Esophagus squamous epithelium (tissue), 5 donors: ENCODE results near the gene RNF34. TPM values are rescaled to one million over a fixed set of nuclear protein-coding genes. Genes with fewer than 3 reads are reported as not detected.

ENCODE experiments used
- DNase-seq: peaks from one replicate; lab custom pipeline; 2025; lab: John Stamatoyannopoulos, UW
- H3K27ac ChIP-seq, 4 donors: fragments of 200-600 bp; sonication (generic); one replicate each; pipeline ENCODE4 v1.5.1; 2016 to 2019; ENCODE audit warnings: mild to moderate bottlenecking in 1 of 4
- H3K27me3 ChIP-seq, 4 donors: fragments of 200-600 bp; sonication (generic); 1 replicate in 3 of 4; 2 replicates in 1 of 4; pipeline versions ENCODE4 v1.5.1 to v1.6.0; 2017 to 2021; ENCODE audit warnings: antibody characterized with exemption in 1 of 4
- H3K36me3 ChIP-seq, 3 donors: fragments of 200-600 bp; sonication (generic); one replicate each; pipeline ENCODE4 v1.5.1; 2016 to 2019
- H3K4me1 ChIP-seq, 3 donors: fragments of 200-600 bp; sonication (generic); one replicate each; pipeline ENCODE4 v1.5.1; 2017 to 2019
- H3K4me3 ChIP-seq, 4 donors: fragments of 200-600 bp; sonication (generic); 1 replicate in 3 of 4; 2 replicates in 1 of 4; pipeline ENCODE4 v1.5.1; 2016 to 2019; ENCODE audit warnings: mild to moderate bottlenecking in 2 of 4, moderate library complexity in 1 of 4
- H3K9me3 ChIP-seq, 3 donors: fragments of 200-600 bp; sonication (generic); one replicate each; pipeline ENCODE4 v1.5.1; 2016 to 2019
- CTCF ChIP-seq, 6 experiments: fragments of 450-650 bp in 4 of 6; fragments of 200-600 bp in 2 of 6; sonication (generic) in 2 of 6; IDR thresholded peaks; one replicate each; pipeline ENCODE4 v1.5.1; 2016 to 2019; ENCODE audit warnings: antibody characterized with exemption in 6 of 6, mild to moderate bottlenecking in 4 of 6, moderate library complexity in 4 of 6
- POLR2A ChIP-seq, 4 donors: fragments of 450-650 bp; IDR thresholded peaks; one replicate each; pipeline ENCODE4 v1.6.1; 2017; ENCODE audit warnings: antibody characterized with exemption in 4 of 4, mild to moderate bottlenecking in 4 of 4, moderate library complexity in 3 of 4
- WGBS, 2 donors: methylation state at CpG; one replicate each; pipeline ENCODE4 v1.1.5; 2018; 5-methylcytosine and 5-hydroxymethylcytosine counted together
- intact Hi-C: fragments of 100-400 bp; cut with DNase I; formaldehyde crosslinking; loops from one replicate; pipeline ENCODE4 v1.15.0; 2022
- total RNA-seq, 4 donors: library from RNA; depleted of rRNA; stranded (reverse); fragments of >200 nt; gene quantifications; one replicate each; pipeline ENCODE4 v1.1.0, GENCODE V29; 2016
- donor health status: DM: yes; HTN: yes; CAD: no.

Gene RNF34
- total RNA-seq, 4 donors from 2014 or later = 16.4 to 39.3 (median 31.3) TPM

GRCh38 chr12:121391619-121392324 lies 8.1 kb upstream of the RNF34 start:
- Histone ChIP-seq H3K36me3 (no peaks in the 10 kb centered on the region), H3K27ac (peak overlapping the region in 2 of 4 donors; percentile 15 to 21), H3K9me3 (no peaks in the 10 kb centered on the region), H3K4me1 (no peaks in the 10 kb centered on the region), H3K27me3 (no peaks in the 10 kb centered on the region), H3K4me3 (peak overlapping the region in 2 of 4 donors; percentile 4 to 53)
- intact Hi-C loops = no loop called here
- no peak for DNase-seq
- 47 to 56% methylated on average over 6 to 9 of the region's 10 CpGs for WGBS, 2 donors
- TF ChIP-seq POLR2A (IDR thresholded peaks at IDR 0.05) (no peak), CTCF (IDR thresholded peaks at IDR 0.05) (no peak)

GRCh38 chr12:121392325-121392716 lies 7.6 kb upstream of the RNF34 start:
- WGBS, 2 donors = 87 to 88% methylated on average over 3 of the region's 3 CpGs
- H3K36me3 ChIP-seq = no peaks in the 10 kb centered on the region
- no peak overlapping the region for H3K27ac ChIP-seq
- no peak for DNase-seq
- H3K4me3 ChIP-seq = no peak overlapping the region
- no peaks in the 10 kb centered on the region for H3K4me1 ChIP-seq
- TF ChIP-seq POLR2A (IDR thresholded peaks at IDR 0.05) = no peak
- H3K9me3 ChIP-seq = no peaks in the 10 kb centered on the region
- intact Hi-C loops = no loop called here
- no peaks in the 10 kb centered on the region for H3K27me3 ChIP-seq

- no peaks in the 10 kb centered on the region for H3K36me3 ChIP-seq
- no peak overlapping the region for H3K4me3 ChIP-seq
- H3K27me3 ChIP-seq = no peaks in the 10 kb centered on the region
- no peak for DNase-seq
- no peak for TF ChIP-seq CTCF (IDR thresholded peaks at IDR 0.05)
- no peak for TF ChIP-seq POLR2A (IDR thresholded peaks at IDR 0.05)
- 94 to 97% methylated on average over 14 of the region's 14 CpGs for WGBS, 2 donors
- no peak overlapping the region for H3K27ac ChIP-seq
- intact Hi-C loops = no loop called here
- H3K9me3 ChIP-seq = no peaks in the 10 kb centered on the region
- H3K4me1 ChIP-seq = peaks cover 4 to 31% (median 19%) of the 10 kb centered on the region in 3 donors
These were observed 2.4 kb upstream of the RNF34 start for GRCh38 chr12:121397521-121397920.

- Histone ChIP-seq H3K4me3 (no peak overlapping the region), H3K4me1 (peaks cover 4 to 35% (median 22%) of the 10 kb centered on the region in 3 donors), H3K36me3 (peaks cover 0 to 5% (median 0%) of the 10 kb centered on the region in 3 donors), H3K27me3 (no peaks in the 10 kb centered on the region), H3K9me3 (no peaks in the 10 kb centered on the region), H3K27ac (no peak overlapping the region)
- no peak for DNase-seq
- 93 to 96% methylated on average over 5 of the region's 5 CpGs for WGBS, 2 donors
- intact Hi-C loops = no loop called here
- TF ChIP-seq POLR2A (IDR thresholded peaks at IDR 0.05) = no peak
- TF ChIP-seq CTCF (IDR thresholded peaks at IDR 0.05) = no peak
These were observed 1.6 kb upstream of the RNF34 start for GRCh38 chr12:121398355-121398754.

- TF ChIP-seq CTCF (IDR thresholded peaks at IDR 0.05) (no peak), POLR2A (IDR thresholded peaks at IDR 0.05) (no peak)
- DNase-seq = no peak
- Histone ChIP-seq H3K27me3 (no peaks in the 10 kb centered on the region), H3K9me3 (no peaks in the 10 kb centered on the region), H3K36me3 (peaks cover 0 to 26% (median 0%) of the 10 kb centered on the region in 3 donors), H3K27ac (peak overlapping the region; percentile 89 to 99 (median 95)), H3K4me1 (peaks cover 4 to 35% (median 22%) of the 10 kb centered on the region in 3 donors), H3K4me3 (peak overlapping the region; percentile 73 to 98 (median 87))
- 2% methylated on average over 17 to 33 of the region's 48 CpGs for WGBS, 2 donors
- intact Hi-C loops = no loop called here
These were observed 618 bp downstream of the RNF34 start for GRCh38 chr12:121400332-121401139.
